ENCODE data around the gene SMYD3.

The SMYD3 gene

DNA sequence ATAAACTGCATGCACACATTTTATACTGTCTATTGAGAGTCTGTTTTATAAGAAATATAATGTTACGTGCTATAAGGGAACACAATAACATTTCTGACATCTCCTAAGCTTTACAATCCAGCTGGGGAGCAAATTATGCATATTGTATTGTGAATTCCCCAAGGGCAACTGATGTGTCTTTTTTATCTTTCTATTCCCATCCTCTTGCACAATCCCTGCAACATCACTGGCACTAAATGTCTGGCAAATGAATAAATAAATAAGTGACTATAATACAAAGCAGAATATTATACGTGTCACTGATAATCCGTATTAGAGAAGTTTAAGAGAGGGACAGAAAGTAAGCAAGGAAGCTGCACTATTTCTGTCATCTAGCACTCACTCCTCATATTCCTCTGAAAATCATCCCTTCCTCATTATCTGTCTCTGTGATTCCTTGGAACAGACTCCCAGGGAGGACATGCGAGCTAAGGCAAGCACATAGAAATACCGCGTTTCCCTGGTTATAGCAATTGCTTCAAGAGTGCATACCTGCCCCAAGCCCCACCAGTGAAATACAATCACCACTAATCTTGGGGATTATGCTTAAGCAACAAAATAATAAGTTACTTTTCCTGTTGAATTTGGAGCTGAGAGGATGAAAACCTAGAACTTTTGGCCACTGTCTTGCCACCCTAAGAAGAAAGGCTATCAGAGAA, 205.4 kb downstream of the SMYD3 start:
- Histone ChIP-seq H3K27me3 (ENCODE audit: control insufficient read depth in 2 of 2, insufficient read depth in 2 of 2, low read length in 2 of 2) (no peaks in the 10 kb centered on the region), H3K9me3 (ENCODE audit: control insufficient read depth in 2 of 2, low read length in 2 of 2) (no peaks in the 10 kb centered on the region), H3K4me1 (ENCODE audit: control insufficient read depth in 2 of 2, insufficient read depth in 2 of 2, low read length in 2 of 2) (no peaks in the 10 kb centered on the region), H3K27ac (ENCODE audit: low read depth in 2 of 2, low read length in 2 of 2) (no peak overlapping the region), H3K4me3 (ENCODE audit: low read length in 2 of 2) (no peak overlapping the region), H3K36me3 (ENCODE audit: control insufficient read depth in 2 of 2, insufficient read depth in 2 of 2, low read length in 2 of 2) (no peaks in the 10 kb centered on the region), H3K9ac (ENCODE audit: low read depth in 1 of 2, low read length in 2 of 2) (no peak overlapping the region)

DNA sequence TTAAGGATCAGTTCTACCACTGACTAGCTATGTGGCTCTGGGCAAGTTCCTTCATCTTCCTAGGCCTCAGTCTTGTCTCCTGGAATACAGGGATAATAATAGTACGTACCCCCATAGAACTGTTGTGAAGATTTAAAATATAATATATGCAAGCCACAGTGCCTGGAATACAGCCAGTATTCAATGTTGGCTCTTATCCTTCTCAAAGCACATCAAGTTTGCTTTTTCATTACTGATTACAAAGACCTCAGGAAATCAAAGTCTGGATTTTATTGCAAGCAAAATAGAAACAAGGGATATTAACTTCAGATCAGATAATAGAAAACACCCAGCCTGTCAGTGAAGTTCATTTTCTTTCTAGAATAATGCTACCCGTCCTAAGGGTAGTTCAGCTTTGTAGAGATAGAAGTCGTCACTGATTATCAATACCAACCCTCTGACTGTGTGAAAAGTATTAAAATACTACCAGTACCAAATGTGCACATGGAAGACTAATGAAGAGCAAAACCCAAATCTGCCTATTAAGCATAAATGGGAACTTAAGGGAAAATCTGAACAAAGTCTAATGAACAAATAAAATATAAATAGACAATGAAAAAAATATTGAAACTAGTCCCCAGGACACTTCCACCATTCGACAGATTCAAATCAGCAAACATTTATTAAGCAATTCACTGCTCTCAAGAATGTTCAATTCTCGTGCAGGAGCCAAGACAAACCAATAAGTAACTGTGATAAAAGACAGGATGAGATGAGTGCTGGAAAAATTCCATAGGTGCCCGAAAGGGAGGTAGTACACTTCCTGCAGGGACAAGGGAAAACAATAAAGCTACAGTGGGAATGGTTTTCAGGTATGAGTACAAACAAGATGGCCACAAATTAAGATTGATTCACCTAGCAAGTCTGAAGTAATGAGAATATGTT, 206.2 kb downstream of the SMYD3 start:
- Histone ChIP-seq H3K27ac (ENCODE audit: low read depth in 2 of 2, low read length in 2 of 2) (no peak overlapping the region), H3K27me3 (ENCODE audit: control insufficient read depth in 2 of 2, insufficient read depth in 2 of 2, low read length in 2 of 2) (no peaks in the 10 kb centered on the region), H3K36me3 (ENCODE audit: control insufficient read depth in 2 of 2, insufficient read depth in 2 of 2, low read length in 2 of 2) (no peaks in the 10 kb centered on the region), H3K4me1 (ENCODE audit: control insufficient read depth in 2 of 2, insufficient read depth in 2 of 2, low read length in 2 of 2) (no peaks in the 10 kb centered on the region), H3K9me3 (ENCODE audit: control insufficient read depth in 2 of 2, low read length in 2 of 2) (no peaks in the 10 kb centered on the region), H3K9ac (ENCODE audit: low read depth in 1 of 2, low read length in 2 of 2) (no peak overlapping the region), H3K4me3 (ENCODE audit: low read length in 2 of 2) (no peak overlapping the region)

DNA sequence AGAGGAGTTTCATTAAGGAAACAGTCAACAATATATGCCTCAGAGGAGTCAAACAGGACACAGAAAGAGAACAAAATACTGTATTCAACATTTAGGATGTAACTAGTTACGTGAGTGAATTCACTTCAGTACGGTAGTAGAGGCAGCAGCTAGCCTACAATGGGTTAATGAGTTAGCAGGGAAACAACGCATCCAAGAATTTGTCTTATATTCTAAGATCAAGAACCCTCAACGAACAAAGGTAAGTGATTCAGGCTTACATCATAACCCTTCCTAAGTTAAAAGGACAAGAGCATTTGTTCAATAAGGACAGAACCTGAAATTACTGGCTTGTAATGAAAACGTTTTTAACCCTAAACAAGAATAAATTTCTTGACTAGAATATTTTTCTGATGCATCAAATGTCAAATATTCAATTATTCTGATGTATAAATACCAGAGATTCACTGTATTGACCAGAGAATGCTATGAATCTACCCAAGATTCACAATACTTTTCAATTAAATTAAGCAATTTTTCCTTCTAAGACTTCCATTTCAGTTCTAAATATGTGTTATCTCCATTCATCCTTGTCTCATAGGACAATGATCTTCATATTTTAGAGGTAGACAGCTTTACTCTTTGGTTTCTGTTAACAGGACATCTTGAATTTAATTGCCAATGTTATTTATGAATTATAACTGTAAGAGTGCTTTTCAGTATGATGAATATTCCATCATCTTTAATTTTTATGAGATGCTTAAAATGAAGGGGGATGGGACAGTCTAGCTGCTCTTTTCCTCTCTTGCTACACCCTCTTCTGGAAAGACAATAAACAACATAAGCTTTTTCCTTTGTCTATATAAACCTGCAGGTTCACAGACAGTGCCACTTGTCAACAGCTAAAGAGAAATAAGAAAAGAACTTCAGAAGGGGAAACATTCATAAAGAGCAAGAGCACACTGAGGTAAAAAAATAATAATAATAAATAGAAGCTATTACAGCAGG, 209.5 kb downstream of the SMYD3 start:
- Histone ChIP-seq H3K9ac (ENCODE audit: low read depth in 1 of 2, low read length in 2 of 2) (no peak overlapping the region), H3K27ac (ENCODE audit: low read depth in 2 of 2, low read length in 2 of 2) (no peak overlapping the region), H3K4me1 (ENCODE audit: control insufficient read depth in 2 of 2, insufficient read depth in 2 of 2, low read length in 2 of 2) (no peaks in the 10 kb centered on the region), H3K4me3 (ENCODE audit: low read length in 2 of 2) (no peak overlapping the region), H3K9me3 (ENCODE audit: control insufficient read depth in 2 of 2, low read length in 2 of 2) (no peaks in the 10 kb centered on the region), H3K36me3 (ENCODE audit: control insufficient read depth in 2 of 2, insufficient read depth in 2 of 2, low read length in 2 of 2) (no peaks in the 10 kb centered on the region), H3K27me3 (ENCODE audit: control insufficient read depth in 2 of 2, insufficient read depth in 2 of 2, low read length in 2 of 2) (no peaks in the 10 kb centered on the region)

DNA sequence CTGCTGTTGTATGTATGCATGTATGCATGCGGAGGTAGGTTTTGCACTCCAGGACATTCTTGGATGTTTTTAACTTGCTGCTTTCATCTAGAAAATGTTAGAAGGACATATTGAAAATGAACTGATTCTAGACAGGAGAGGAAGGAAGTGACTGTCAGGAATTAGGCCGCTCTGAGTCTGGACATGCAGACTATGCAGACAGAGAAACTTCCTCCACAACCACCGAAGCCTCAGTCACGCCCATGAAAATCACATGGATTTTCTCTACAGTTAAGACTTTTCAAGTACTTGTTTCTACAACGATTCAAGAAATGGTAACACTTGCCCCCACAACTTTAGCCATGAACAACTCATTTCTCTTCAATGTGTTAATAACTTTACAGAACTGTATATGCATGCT, 211.1 kb downstream of the SMYD3 start:
- Histone ChIP-seq H3K9ac (ENCODE audit: low read depth in 1 of 2, low read length in 2 of 2) (no peak overlapping the region), H3K4me3 (ENCODE audit: low read length in 2 of 2) (no peak overlapping the region), H3K27ac (ENCODE audit: low read depth in 2 of 2, low read length in 2 of 2) (no peak overlapping the region), H3K27me3 (ENCODE audit: control insufficient read depth in 2 of 2, insufficient read depth in 2 of 2, low read length in 2 of 2) (no peaks in the 10 kb centered on the region), H3K9me3 (ENCODE audit: control insufficient read depth in 2 of 2, low read length in 2 of 2) (no peaks in the 10 kb centered on the region), H3K36me3 (ENCODE audit: control insufficient read depth in 2 of 2, insufficient read depth in 2 of 2, low read length in 2 of 2) (no peaks in the 10 kb centered on the region), H3K4me1 (ENCODE audit: control insufficient read depth in 2 of 2, insufficient read depth in 2 of 2, low read length in 2 of 2) (no peaks in the 10 kb centered on the region)

DNA sequence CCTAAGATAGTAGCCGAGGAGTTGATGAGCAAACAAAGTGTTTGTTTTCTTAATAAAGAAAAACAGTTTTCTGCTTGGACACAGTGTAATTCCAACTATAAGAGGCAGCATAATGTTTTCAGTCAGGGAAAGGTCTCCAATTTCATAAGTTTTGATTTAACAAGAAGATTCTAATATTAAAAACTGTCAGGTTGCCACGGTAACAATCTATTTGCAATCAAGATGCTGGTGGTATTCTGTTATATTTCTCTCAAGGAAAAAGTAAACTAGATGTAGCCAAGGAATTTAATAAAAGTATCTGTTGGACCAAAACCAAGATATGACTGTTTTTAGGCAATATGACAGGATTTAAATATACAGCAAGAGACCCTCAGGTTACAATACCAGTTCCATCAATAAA, 211.7 kb downstream of the SMYD3 start:
- no peaks in the 10 kb centered on the region for H3K27me3 ChIP-seq (ENCODE audit: control insufficient read depth in 2 of 2, insufficient read depth in 2 of 2, low read length in 2 of 2)
- H3K27ac ChIP-seq (ENCODE audit: low read depth in 2 of 2, low read length in 2 of 2): no peak overlapping the region
- H3K9me3 ChIP-seq (ENCODE audit: control insufficient read depth in 2 of 2, low read length in 2 of 2): no peaks in the 10 kb centered on the region
- no peaks in the 10 kb centered on the region for H3K36me3 ChIP-seq (ENCODE audit: control insufficient read depth in 2 of 2, insufficient read depth in 2 of 2, low read length in 2 of 2)
- H3K4me3 ChIP-seq (ENCODE audit: low read length in 2 of 2): no peak overlapping the region
- H3K9ac ChIP-seq (ENCODE audit: low read depth in 1 of 2, low read length in 2 of 2): no peak overlapping the region
- no peaks in the 10 kb centered on the region for H3K4me1 ChIP-seq (ENCODE audit: control insufficient read depth in 2 of 2, insufficient read depth in 2 of 2, low read length in 2 of 2)

DNA sequence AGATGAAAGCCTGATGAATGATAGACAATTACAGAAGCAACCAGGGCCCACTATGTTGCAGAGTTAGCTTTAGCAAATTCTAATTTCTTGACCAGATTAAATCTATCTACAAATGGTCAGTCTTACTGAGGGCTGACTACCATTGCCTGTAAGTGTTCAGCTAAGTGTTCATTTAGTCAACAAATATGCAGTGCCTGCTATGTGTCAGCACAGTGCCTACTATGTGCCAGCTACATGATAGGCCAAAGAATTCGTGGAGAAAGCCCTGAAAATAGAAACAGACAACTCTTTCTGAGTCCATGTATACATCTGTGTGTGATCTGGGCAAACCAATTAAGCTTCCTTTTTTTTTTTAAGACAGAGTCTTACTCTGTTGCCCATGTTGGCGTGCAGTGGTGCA, 212.8 kb downstream of the SMYD3 start:
- Histone ChIP-seq H3K9ac (ENCODE audit: low read depth in 1 of 2, low read length in 2 of 2) (no peak overlapping the region), H3K27ac (ENCODE audit: low read depth in 2 of 2, low read length in 2 of 2) (no peak overlapping the region), H3K4me1 (ENCODE audit: control insufficient read depth in 2 of 2, insufficient read depth in 2 of 2, low read length in 2 of 2) (no peaks in the 10 kb centered on the region), H3K9me3 (ENCODE audit: control insufficient read depth in 2 of 2, low read length in 2 of 2) (no peaks in the 10 kb centered on the region), H3K36me3 (ENCODE audit: control insufficient read depth in 2 of 2, insufficient read depth in 2 of 2, low read length in 2 of 2) (no peaks in the 10 kb centered on the region), H3K27me3 (ENCODE audit: control insufficient read depth in 2 of 2, insufficient read depth in 2 of 2, low read length in 2 of 2) (no peaks in the 10 kb centered on the region), H3K4me3 (ENCODE audit: low read length in 2 of 2) (no peak overlapping the region)

DNA sequence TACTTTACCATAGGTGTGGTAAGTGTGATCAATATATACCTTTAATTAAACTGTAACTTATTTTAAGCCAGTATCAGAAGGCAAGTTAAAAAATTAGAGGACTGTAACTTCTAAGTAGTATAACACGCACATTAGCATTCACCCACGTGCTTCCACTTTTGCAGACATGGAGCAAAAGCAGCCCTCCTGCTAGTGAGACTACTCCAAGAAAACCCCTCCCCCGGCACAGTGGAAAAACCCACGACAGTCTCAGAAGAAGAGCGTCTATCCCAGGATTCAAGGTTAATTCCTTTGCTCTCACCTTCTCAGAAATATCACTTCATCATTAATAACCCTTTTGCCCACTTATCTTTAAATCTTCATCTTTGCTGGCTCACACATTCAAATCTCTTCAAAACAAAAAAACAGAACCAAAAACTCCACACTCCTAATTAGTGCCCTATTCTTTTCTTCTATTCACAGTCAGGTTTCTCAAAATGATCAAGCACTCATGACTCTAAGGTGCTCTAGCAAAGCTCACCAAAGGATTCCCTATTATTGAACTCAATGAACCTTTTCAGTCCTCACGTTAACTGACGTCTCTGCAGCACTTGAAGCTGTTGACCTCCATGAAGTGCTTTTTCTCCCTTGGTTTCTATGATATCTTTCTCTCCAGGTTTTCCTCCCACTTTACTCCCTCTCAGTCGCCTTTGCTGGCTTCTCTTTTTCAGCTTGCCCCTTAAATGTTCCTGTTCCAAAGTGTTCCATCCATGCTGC, 213.5 kb downstream of the SMYD3 start:
- Histone ChIP-seq H3K27ac (ENCODE audit: low read depth in 2 of 2, low read length in 2 of 2) (no peak overlapping the region), H3K27me3 (ENCODE audit: control insufficient read depth in 2 of 2, insufficient read depth in 2 of 2, low read length in 2 of 2) (no peaks in the 10 kb centered on the region), H3K9ac (ENCODE audit: low read depth in 1 of 2, low read length in 2 of 2) (no peak overlapping the region), H3K9me3 (ENCODE audit: control insufficient read depth in 2 of 2, low read length in 2 of 2) (no peaks in the 10 kb centered on the region), H3K36me3 (ENCODE audit: control insufficient read depth in 2 of 2, insufficient read depth in 2 of 2, low read length in 2 of 2) (no peaks in the 10 kb centered on the region), H3K4me3 (ENCODE audit: low read length in 2 of 2) (no peak overlapping the region), H3K4me1 (ENCODE audit: control insufficient read depth in 2 of 2, insufficient read depth in 2 of 2, low read length in 2 of 2) (no peaks in the 10 kb centered on the region)

DNA sequence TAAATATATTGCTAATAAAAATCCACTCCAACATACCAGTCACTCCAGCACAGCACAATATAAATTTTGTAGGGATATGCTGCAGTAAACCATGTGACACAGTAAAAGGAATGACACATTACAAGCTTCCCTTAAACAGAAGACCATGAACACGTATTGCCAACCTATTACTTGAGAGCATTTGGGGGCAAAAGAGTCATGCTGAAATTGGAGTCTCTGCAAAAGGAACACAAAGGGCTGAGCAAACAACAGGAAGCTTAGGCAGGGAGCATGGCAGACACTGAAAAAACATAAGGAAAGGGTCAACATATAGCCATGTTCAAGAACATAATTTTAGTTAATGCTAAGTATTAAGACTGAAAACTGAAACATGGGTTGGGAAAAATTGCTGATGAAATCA, 214.5 kb downstream of the SMYD3 start:
- H3K9me3 ChIP-seq (ENCODE audit: control insufficient read depth in 2 of 2, low read length in 2 of 2): no peaks in the 10 kb centered on the region
- H3K36me3 ChIP-seq (ENCODE audit: control insufficient read depth in 2 of 2, insufficient read depth in 2 of 2, low read length in 2 of 2): no peaks in the 10 kb centered on the region
- H3K4me3 ChIP-seq (ENCODE audit: low read length in 2 of 2): no peak overlapping the region
- H3K4me1 ChIP-seq (ENCODE audit: control insufficient read depth in 2 of 2, insufficient read depth in 2 of 2, low read length in 2 of 2): no peaks in the 10 kb centered on the region
- H3K27me3 ChIP-seq (ENCODE audit: control insufficient read depth in 2 of 2, insufficient read depth in 2 of 2, low read length in 2 of 2): no peaks in the 10 kb centered on the region
- no peak overlapping the region for H3K9ac ChIP-seq (ENCODE audit: low read depth in 1 of 2, low read length in 2 of 2)
- H3K27ac ChIP-seq (ENCODE audit: low read depth in 2 of 2, low read length in 2 of 2): no peak overlapping the region

DNA sequence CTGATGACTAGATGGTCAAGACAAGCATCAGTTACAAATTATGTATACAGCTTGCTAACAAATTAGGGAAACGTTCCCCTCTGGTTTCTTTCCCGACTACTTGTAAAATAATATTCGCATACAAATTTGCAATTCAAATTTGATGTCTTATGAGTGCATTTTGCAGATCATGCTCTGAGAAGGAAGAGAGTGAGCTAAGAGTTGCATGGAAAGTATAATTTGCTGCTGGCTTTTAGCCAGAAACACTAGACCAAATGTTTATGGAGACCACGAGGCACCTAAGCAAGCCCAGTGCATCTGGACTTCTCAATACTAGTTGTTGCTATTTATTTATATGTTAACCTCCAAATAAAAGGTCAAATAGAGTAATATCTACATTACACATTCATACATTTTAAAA, 216.0 kb downstream of the SMYD3 start:
- Histone ChIP-seq H3K27ac (ENCODE audit: low read depth in 2 of 2, low read length in 2 of 2) (no peak overlapping the region), H3K4me1 (ENCODE audit: control insufficient read depth in 2 of 2, insufficient read depth in 2 of 2, low read length in 2 of 2) (no peaks in the 10 kb centered on the region), H3K9ac (ENCODE audit: low read depth in 1 of 2, low read length in 2 of 2) (no peak overlapping the region), H3K36me3 (ENCODE audit: control insufficient read depth in 2 of 2, insufficient read depth in 2 of 2, low read length in 2 of 2) (no peaks in the 10 kb centered on the region), H3K9me3 (ENCODE audit: control insufficient read depth in 2 of 2, low read length in 2 of 2) (no peaks in the 10 kb centered on the region), H3K27me3 (ENCODE audit: control insufficient read depth in 2 of 2, insufficient read depth in 2 of 2, low read length in 2 of 2) (no peaks in the 10 kb centered on the region), H3K4me3 (ENCODE audit: low read length in 2 of 2) (no peak overlapping the region)

All from mucosa of rectum (tissue), 2 donors.